A673 (cell line): Measurements from ENCODE around the gene PIGC. TPM values are rescaled to one million over a fixed set of nuclear protein-coding genes. Genes with fewer than 3 reads are reported as not detected.

ENCODE experiments used
- BruUV-seq: library from RNA; stranded (reverse); fragments of 400-500 nt; replicated peaks from 2 replicates; lab custom pipeline; 2021; lab: Mats Ljungman, UMichigan
- CTCF ChIA-PET: fragments of 300-600 bp; sonication (Branson Sonifier 250); formaldehyde crosslinking; loops from one replicate; lab custom pipeline; 2022; ENCODE audit warnings: antibody characterized with exemption; lab: Charles Lee
- POLR2A ChIA-PET: fragments of 300-600 bp; sonication (Branson Sonifier 250); formaldehyde crosslinking; loops from one replicate; lab custom pipeline; 2022; ENCODE audit warnings: antibody characterized with exemption; ENCODE audit not compliant: low non-redundant PET; lab: Charles Lee
- DNase-seq: peaks from one replicate; pipeline ENCODE4 v3.0.0-alpha.2; 2015; ENCODE audit warnings: low spot score
- H3K27ac ChIP-seq: fragments of 200-600 bp; sonication (generic); 2 replicates; pipeline ENCODE4 v1.5.1; 2016; ENCODE audit warnings: mixed run types, low read depth, mild to moderate bottlenecking, mixed read lengths, antibody characterized with exemption, low read length; ENCODE audit not compliant: poor library complexity, severe bottlenecking
- H3K27me3 ChIP-seq: fragments of 200-600 bp; sonication (generic); replicated peaks from 2 replicates; pipeline ENCODE4 v1.6.1; 2017; ENCODE audit warnings: mixed run types, low read depth, mild to moderate bottlenecking, mixed read lengths, antibody characterized with exemption, low read length; ENCODE audit not compliant: insufficient read depth, poor library complexity
- H3K36me3 ChIP-seq: fragments of 200-600 bp; sonication (generic); 2 replicates; pipeline ENCODE4 v1.6.1; 2016; ENCODE audit warnings: mixed run types, mild to moderate bottlenecking, mixed read lengths, antibody characterized with exemption, low read length; ENCODE audit not compliant: insufficient read depth, poor library complexity, severe bottlenecking
- H3K4me1 ChIP-seq: fragments of 200-600 bp; sonication (generic); 2 replicates; pipeline ENCODE4 v1.6.1; 2017; ENCODE audit warnings: mixed run types, mild to moderate bottlenecking, mixed read lengths, antibody characterized with exemption, low read length; ENCODE audit not compliant: insufficient read depth, poor library complexity, severe bottlenecking
- H3K4me3 ChIP-seq: fragments of 200-600 bp; sonication (generic); 2 replicates; pipeline ENCODE4 v1.5.1; 2016; ENCODE audit warnings: low read depth, mixed run types, mild to moderate bottlenecking, mixed read lengths, low read length; ENCODE audit not compliant: poor library complexity, severe bottlenecking
- H3K9me3 ChIP-seq: fragments of 200-600 bp; sonication (generic); 2 replicates; pipeline ENCODE4 v1.6.1; 2016; ENCODE audit warnings: mixed run types, low read depth, mild to moderate bottlenecking, mixed read lengths, antibody characterized with exemption, low read length; ENCODE audit not compliant: poor library complexity, severe bottlenecking
- CTCF ChIP-seq: fragments of 300-800, 200-600 bp; sonication (generic); conservative IDR thresholded peaks from 2 replicates; pipeline ENCODE4 v1.5.1; 2017; ENCODE audit warnings: low read depth, mild to moderate bottlenecking, antibody characterized with exemption, low read length, moderate library complexity, mixed read lengths
- EZH2 ChIP-seq: fragments of 200-600 bp; sonication (generic); IDR thresholded peaks from 2 replicates; pipeline ENCODE4 v1.6.1; 2017; ENCODE audit warnings: borderline replicate concordance, low read depth, mild to moderate bottlenecking, mixed read lengths, antibody characterized with exemption, low read length; ENCODE audit not compliant: poor library complexity, severe bottlenecking
- intact Hi-C: fragments of 100-400 bp; cut with micrococcal nuclease; formaldehyde crosslinking; loops from one replicate; pipeline ENCODE4 v1.10.0; 2022; ENCODE audit not compliant: unreplicated experiment
- total RNA-seq: library from RNA; stranded (reverse); gene quantifications from 2 replicates; pipeline ENCODE4 v1.2.3, GENCODE V29; 2021

Gene PIGC
- total RNA-seq, 1 experiment from 2014 or later = 21.0 TPM

DNA sequence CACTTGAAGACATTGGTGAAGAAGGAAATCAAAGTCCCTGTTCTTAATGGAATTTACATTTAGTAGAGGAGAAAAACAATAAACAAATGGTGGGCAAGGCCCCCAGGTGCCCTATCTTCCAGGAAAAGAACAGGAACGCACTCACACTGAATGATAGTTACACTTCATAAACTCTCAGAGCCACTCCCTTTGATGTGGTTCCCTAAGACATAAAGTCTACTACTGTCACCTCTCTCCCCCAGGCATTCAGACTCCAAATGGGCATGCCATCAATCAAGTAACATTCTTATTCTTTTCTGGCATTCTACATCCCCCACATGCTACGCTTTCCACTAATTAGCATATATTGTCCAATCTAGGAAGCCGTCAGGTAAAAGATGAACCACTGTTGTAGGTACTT, 36.6 kb upstream of the PIGC start:
- no peaks in the 10 kb centered on the region for H3K4me1 ChIP-seq
- intact Hi-C loops = no loop called here
- no peak for DNase-seq
- H3K27ac ChIP-seq = no peak overlapping the region
- ChIA-PET CTCF (no interaction called here), POLR2A (no interaction called here)
- BruUV-seq = no TSS peak
- no peaks in the 10 kb centered on the region for H3K9me3 ChIP-seq
- no peaks in the 10 kb centered on the region for H3K36me3 ChIP-seq
- TF ChIP-seq EZH2 (no peak), CTCF (no peak)
- H3K4me3 ChIP-seq = no peak overlapping the region
- no peaks in the 10 kb centered on the region for H3K27me3 ChIP-seq

- intact Hi-C loops = no loop called here
- CTCF ChIA-PET = no interaction called here
Measured at GRCh38 chr1:172478485-172478884, 34.6 kb upstream of the PIGC start.

GRCh38 chr1:172477741-172478140, 33.9 kb upstream of the PIGC start:
- CTCF ChIA-PET = no interaction called here
- Histone ChIP-seq H3K27ac (no peak overlapping the region), H3K36me3 (no peaks in the 10 kb centered on the region), H3K4me3 (no peak overlapping the region), H3K4me1 (no peaks in the 10 kb centered on the region), H3K27me3 (peaks cover 5% of the 10 kb centered on the region), H3K9me3 (no peaks in the 10 kb centered on the region)
- POLR2A ChIA-PET = no interaction called here
- TF ChIP-seq CTCF (no peak), EZH2 (no peak)
- intact Hi-C loops = no loop called here
- no TSS peak for BruUV-seq
- no peak for DNase-seq

More at GRCh38 chr1:172478485-172478884, 34.6 kb upstream of the PIGC start:
- H3K4me3 ChIP-seq = no peak overlapping the region
- no peak for DNase-seq
- H3K27ac ChIP-seq = no peak overlapping the region
- no peaks in the 10 kb centered on the region for H3K36me3 ChIP-seq
- TF ChIP-seq CTCF = no peak
- TF ChIP-seq EZH2 = no peak
- no TSS peak for BruUV-seq
- H3K9me3 ChIP-seq = no peaks in the 10 kb centered on the region
- H3K4me1 ChIP-seq = no peaks in the 10 kb centered on the region
- POLR2A ChIA-PET = no interaction called here
- peaks cover 5% of the 10 kb centered on the region for H3K27me3 ChIP-seq
